ENCODE data around the gene ZNF804B.
"Not testable (repeated sequence)": the region's sequence is repeated elsewhere in the genome, so short reads cannot be mapped to it uniquely, and the experiment has no call there.

Gene ZNF804B

GRCh38 chr7:89200758-89201157 lies 441.3 kb downstream of the ZNF804B start:
- DNase-seq (ENCODE audit: low spot score), result no peak
- in situ Hi-C loops (cut with MboI; ENCODE audit: low pct_unique_long_range_greater_than_20kb, low sequenced_read_pairs, unreplicated experiment), result no loop called here
- TF ChIP-seq CTCF (IDR thresholded peaks at IDR 0.05; ENCODE audit: extremely low read depth, insufficient read depth, missing control alignments), result no peak

- no peak for DNase-seq (ENCODE audit: low spot score)
- in situ Hi-C loops (cut with MboI; ENCODE audit: low pct_unique_long_range_greater_than_20kb, low sequenced_read_pairs, unreplicated experiment), result no loop called here
These were observed 464.4 kb downstream of the ZNF804B start for GRCh38 chr7:89223900-89224395.

DNA sequence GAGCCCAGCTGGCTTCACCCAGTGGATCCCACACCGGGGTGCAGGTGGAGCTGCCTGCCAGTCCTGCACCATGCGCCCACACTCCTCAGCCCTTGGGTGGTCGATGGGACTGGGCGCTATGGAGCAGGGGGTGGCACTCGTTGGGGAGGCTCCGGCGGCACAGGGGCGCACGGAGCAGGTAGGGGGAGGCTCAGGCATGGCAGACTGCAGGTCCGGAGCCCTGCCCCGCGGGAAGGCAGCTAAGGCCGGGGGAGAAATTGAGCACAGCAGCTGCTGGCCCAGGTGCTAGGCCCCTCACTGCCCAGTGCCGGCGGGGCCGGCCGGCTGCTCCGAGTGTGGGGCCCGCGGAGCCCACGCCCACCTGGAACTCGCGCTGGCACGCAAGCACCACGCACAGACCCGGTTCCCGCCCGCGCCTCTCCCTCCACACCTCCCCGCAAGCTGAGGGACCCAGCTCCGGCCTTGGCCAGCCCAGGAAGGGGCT lies 469.2 kb downstream of the ZNF804B start:
- DNase-seq (ENCODE audit: low spot score); in situ Hi-C loops (cut with MboI; ENCODE audit: low pct_unique_long_range_greater_than_20kb, low sequenced_read_pairs, unreplicated experiment): not testable (repeated sequence)

More at GRCh38 chr7:89223900-89224395, 464.4 kb downstream of the ZNF804B start:
- TF ChIP-seq CTCF (IDR thresholded peaks at IDR 0.05; ENCODE audit: extremely low read depth, insufficient read depth, missing control alignments), result no peak

GRCh38 chr7:89238156-89238555 lies 478.7 kb downstream of the ZNF804B start:
- in situ Hi-C loops (cut with MboI; ENCODE audit: low pct_unique_long_range_greater_than_20kb, low sequenced_read_pairs, unreplicated experiment), result no loop called here
- TF ChIP-seq CTCF (IDR thresholded peaks at IDR 0.05; ENCODE audit: extremely low read depth, insufficient read depth, missing control alignments), result no peak
- DNase-seq (ENCODE audit: low spot score), result no peak

- no peak for TF ChIP-seq CTCF (IDR thresholded peaks at IDR 0.05; ENCODE audit: extremely low read depth, insufficient read depth, missing control alignments)
- in situ Hi-C loops (cut with MboI; ENCODE audit: low pct_unique_long_range_greater_than_20kb, low sequenced_read_pairs, unreplicated experiment), result no loop called here
- no peak for DNase-seq (ENCODE audit: low spot score)
These were observed 486.7 kb downstream of the ZNF804B start for GRCh38 chr7:89246196-89246595.

GRCh38 chr7:89247207-89247606 lies 487.7 kb downstream of the ZNF804B start:
- DNase-seq (ENCODE audit: low spot score), result no peak
- in situ Hi-C loops (cut with MboI; ENCODE audit: low pct_unique_long_range_greater_than_20kb, low sequenced_read_pairs, unreplicated experiment), result no loop called here
- no peak for TF ChIP-seq CTCF (IDR thresholded peaks at IDR 0.05; ENCODE audit: extremely low read depth, insufficient read depth, missing control alignments)

DNA sequence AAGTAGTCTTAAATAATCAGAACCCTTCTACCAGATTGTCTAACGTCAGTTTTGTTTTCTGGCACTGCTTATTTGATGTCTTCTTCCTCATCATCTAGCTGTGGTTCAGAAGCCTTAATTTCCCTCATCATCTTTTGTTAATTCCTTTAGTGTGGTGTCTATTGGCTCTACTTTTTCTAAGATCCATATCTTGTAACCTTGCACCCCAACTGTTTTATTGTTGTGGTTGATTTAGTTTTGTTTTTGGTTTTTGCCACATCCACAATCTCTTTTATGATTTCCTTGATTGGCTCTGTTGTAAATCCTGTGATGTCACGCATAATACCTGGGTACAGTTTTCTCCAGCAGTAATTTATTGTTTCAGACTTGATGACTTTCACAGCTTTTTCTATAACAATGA lies 499.6 kb downstream of the ZNF804B start:
- TF ChIP-seq CTCF (IDR thresholded peaks at IDR 0.05; ENCODE audit: extremely low read depth, insufficient read depth, missing control alignments), result no peak
- DNase-seq (ENCODE audit: low spot score), result no peak
- in situ Hi-C loops (cut with MboI; ENCODE audit: low pct_unique_long_range_greater_than_20kb, low sequenced_read_pairs, unreplicated experiment), result no loop called here

All from GM13977 (cell line).